Panc1 (cell line): ENCODE measurements around the gene IFITM2.

Experiments used
- CTCF ChIP-seq: fragments of 450-650 bp; IDR thresholded peaks from 2 replicates; pipeline ENCODE4 v1.5.1; 2017; ENCODE audit warnings: mild to moderate bottlenecking
- POLR2AphosphoS5 ChIP-seq: IDR thresholded peaks from 2 replicates; pipeline ENCODE4 v1.6.1; 2012; ENCODE audit warnings: mild to moderate bottlenecking, low read depth, low read length, moderate library complexity

- TF ChIP-seq POLR2AphosphoS5: no peak
- TF ChIP-seq CTCF: no peak
Measured at GRCh38 chr11:327581-327923, 19.9 kb downstream of the IFITM2 start.
